Fibroblast of gingiva (primary cell): ENCODE results near the gene CLCN1.

ENCODE experiments used
- DNase-seq: peaks from one replicate; pipeline ENCODE4 v3.0.0-alpha.2; 2011; ENCODE audit warnings: low read depth

The CLCN1 gene

GRCh38 chr7:143334244-143334643 is 18.3 kb downstream of the CLCN1 start:
- DNase-seq, result no peak

GRCh38 chr7:143337216-143337615 is 21.3 kb downstream of the CLCN1 start:
- DNase-seq, result no peak

GRCh38 chr7:143341842-143342241 is 25.9 kb downstream of the CLCN1 start:
- no peak for DNase-seq

- no peak for DNase-seq
Measured at GRCh38 chr7:143343596-143343995, 27.7 kb downstream of the CLCN1 start.

GRCh38 chr7:143345428-143345900 is 29.6 kb downstream of the CLCN1 start:
- DNase-seq, result peak; percentile 8

GRCh38 chr7:143346018-143346417 is 30.1 kb downstream of the CLCN1 start:
- DNase-seq, result no peak

GRCh38 chr7:143347950-143348349 is 32.0 kb downstream of the CLCN1 start:
- DNase-seq, result no peak

GRCh38 chr7:143351060-143351459 is 35.1 kb downstream of the CLCN1 start:
- no peak for DNase-seq

- DNase-seq, result no peak
Measured at GRCh38 chr7:143351574-143351973, 35.7 kb downstream of the CLCN1 start.

GRCh38 chr7:143352531-143353002 is 36.7 kb downstream of the CLCN1 start:
- no peak for DNase-seq

- no peak for DNase-seq
Measured at GRCh38 chr7:143354376-143354775, 38.5 kb downstream of the CLCN1 start.

- no peak for DNase-seq
Measured at GRCh38 chr7:143354965-143355364, 39.1 kb downstream of the CLCN1 start.

GRCh38 chr7:143355450-143356385 is 39.8 kb downstream of the CLCN1 start:
- no peak for DNase-seq

GRCh38 chr7:143356414-143357050 is 40.6 kb downstream of the CLCN1 start:
- no peak for DNase-seq

GRCh38 chr7:143358626-143359025 is 42.7 kb downstream of the CLCN1 start:
- no peak for DNase-seq

- no peak for DNase-seq
Measured at GRCh38 chr7:143359771-143360353, 44.0 kb downstream of the CLCN1 start.

GRCh38 chr7:143360788-143361551 is 45.1 kb downstream of the CLCN1 start:
- no peak for DNase-seq

- no peak for DNase-seq
Measured at GRCh38 chr7:143361552-143362130, 45.7 kb downstream of the CLCN1 start.

GRCh38 chr7:143362131-143363015 is 46.5 kb downstream of the CLCN1 start, which contains the start of gene FAM131B:
FAM131B (minus strand) TSS chr7:143362713; CDS start chr7:143362603, 110 bp downstream.
- no peak for DNase-seq
